ENCODE data around the gene PRLH. TPM values are rescaled to one million over a fixed set of nuclear protein-coding genes. Genes with fewer than 3 reads are reported as not detected.

Gene PRLH
- total RNA-seq, 1 donor from 2014 or later: not detected

DNA sequence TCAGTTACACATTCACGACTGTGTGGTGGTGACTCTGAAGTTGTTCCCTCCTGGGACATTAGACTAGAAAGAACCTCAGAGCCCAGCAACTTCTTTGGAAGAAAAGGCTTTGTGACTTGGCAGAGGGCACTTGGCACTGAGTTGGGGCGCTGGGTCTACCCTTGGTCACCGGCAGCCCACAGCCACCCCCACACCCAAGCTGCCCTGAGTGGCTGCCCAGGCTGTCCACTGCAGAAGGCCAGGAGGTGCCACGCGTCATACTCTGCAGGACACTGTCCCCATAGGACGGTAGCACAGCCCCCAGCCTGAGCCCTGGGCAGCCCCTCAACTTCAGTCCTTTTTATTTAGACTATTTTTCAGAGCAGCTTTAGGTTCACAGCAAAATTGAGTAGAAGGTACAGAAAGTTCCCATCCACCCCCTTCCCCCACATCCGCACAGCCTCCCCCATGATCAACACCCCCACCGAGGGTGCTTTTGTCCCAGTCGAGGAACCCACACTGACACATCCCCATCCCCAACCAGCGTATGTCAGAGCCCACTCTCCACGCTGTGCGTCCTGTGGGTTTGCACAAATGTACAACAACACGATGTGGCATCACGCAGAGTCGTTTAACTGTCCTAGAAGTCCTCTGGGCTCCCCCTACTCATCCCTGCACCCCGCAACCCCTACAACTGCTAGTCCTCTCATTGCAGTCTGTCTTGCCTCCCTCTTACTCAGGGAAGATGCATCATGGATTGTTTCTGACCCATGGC is 1.1 kb downstream of the PRLH start:
- Mint-ChIP-seq H3K36me3 (ENCODE audit: unreplicated experiment) (no peaks in the 10 kb centered on the region), H3K4me3 (ENCODE audit: unreplicated experiment) (no peak overlapping the region), H3K27me3 (ENCODE audit: unreplicated experiment) (peaks cover 8% of the 10 kb centered on the region), H3K27ac (ENCODE audit: unreplicated experiment) (no peak overlapping the region), H3K9me3 (ENCODE audit: unreplicated experiment) (no peaks in the 10 kb centered on the region), H3K4me1 (ENCODE audit: unreplicated experiment) (peaks cover 10% of the 10 kb centered on the region)
- TF ChIP-seq, protein P1, sequence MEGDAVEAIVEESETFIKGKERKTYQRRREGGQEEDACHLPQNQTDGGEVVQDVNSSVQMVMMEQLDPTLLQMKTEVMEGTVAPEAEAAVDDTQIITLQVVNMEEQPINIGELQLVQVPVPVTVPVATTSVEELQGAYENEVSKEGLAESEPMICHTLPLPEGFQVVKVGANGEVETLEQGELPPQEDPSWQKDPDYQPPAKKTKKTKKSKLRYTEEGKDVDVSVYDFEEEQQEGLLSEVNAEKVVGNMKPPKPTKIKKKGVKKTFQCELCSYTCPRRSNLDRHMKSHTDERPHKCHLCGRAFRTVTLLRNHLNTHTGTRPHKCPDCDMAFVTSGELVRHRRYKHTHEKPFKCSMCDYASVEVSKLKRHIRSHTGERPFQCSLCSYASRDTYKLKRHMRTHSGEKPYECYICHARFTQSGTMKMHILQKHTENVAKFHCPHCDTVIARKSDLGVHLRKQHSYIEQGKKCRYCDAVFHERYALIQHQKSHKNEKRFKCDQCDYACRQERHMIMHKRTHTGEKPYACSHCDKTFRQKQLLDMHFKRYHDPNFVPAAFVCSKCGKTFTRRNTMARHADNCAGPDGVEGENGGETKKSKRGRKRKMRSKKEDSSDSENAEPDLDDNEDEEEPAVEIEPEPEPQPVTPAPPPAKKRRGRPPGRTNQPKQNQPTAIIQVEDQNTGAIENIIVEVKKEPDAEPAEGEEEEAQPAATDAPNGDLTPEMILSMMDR (IDR thresholded peaks at IDR 0.05): no peak
- DNase-seq (ENCODE audit: extremely low spot score, unreplicated experiment): no peak

DNA sequence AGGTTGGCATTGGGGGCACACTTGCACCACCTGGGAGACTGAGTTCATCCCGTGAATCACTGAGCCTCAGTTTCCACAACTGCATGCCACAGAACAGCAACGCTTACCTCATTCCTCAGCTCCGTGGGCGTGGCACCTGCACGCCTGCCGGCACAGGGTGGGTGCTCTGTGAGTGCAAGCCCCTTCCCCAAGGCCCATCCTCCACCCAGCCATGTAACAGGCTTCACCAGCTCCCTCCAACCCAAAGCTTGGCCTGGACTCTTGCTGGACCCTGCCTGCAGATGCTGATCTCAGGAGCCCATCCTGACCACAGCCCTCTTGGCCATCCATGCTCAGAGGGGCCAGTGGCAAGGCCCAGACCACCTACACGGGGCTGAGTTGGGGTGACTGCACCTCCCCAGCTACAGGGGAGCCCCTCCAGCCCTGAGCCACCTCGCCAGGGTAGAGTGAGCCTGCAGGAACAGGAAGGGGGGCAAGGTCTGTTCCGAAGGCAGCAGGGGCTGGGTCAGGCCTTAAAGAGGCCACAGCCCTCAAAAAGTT is 1.8 kb downstream of the PRLH start:
- TF ChIP-seq, protein P1 (IDR thresholded peaks at IDR 0.05): no peak
- H3K27me3 Mint-ChIP-seq (ENCODE audit: unreplicated experiment): peaks cover 5% of the 10 kb centered on the region
- H3K4me3 Mint-ChIP-seq (ENCODE audit: unreplicated experiment): no peak overlapping the region
- no peaks in the 10 kb centered on the region for H3K9me3 Mint-ChIP-seq (ENCODE audit: unreplicated experiment)
- H3K4me1 Mint-ChIP-seq (ENCODE audit: unreplicated experiment): peaks cover 14% of the 10 kb centered on the region
- no peak for DNase-seq (ENCODE audit: extremely low spot score, unreplicated experiment)
- H3K36me3 Mint-ChIP-seq (ENCODE audit: unreplicated experiment): no peaks in the 10 kb centered on the region
- H3K27ac Mint-ChIP-seq (ENCODE audit: unreplicated experiment): no peak overlapping the region

DNA sequence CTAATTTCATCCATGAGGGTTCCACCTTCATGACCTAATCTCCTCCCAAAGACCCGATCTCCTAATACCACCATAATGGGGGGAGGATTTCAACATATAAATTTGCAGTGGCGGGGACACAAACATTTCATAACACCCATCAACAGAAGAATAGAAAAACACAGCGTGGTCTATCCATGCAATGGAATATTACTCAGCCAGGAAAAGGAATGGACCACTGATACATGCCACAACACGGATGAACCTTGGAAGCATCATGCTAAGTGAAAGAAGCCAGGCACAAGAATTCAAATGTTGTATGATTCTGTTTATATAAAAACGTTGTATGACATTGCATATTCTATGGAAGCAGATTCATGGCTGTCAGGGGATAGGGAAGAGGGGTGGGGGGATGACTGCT is 2.7 kb downstream of the PRLH start:
- Mint-ChIP-seq H3K27me3 (ENCODE audit: unreplicated experiment) (no peaks in the 10 kb centered on the region), H3K4me3 (ENCODE audit: unreplicated experiment) (no peak overlapping the region), H3K36me3 (ENCODE audit: unreplicated experiment) (no peaks in the 10 kb centered on the region), H3K27ac (ENCODE audit: unreplicated experiment) (no peak overlapping the region), H3K4me1 (ENCODE audit: unreplicated experiment) (peaks cover 16% of the 10 kb centered on the region), H3K9me3 (ENCODE audit: unreplicated experiment) (no peaks in the 10 kb centered on the region)
- TF ChIP-seq, protein P1 (IDR thresholded peaks at IDR 0.05): no peak
- DNase-seq (ENCODE audit: extremely low spot score, unreplicated experiment): no peak

DNA sequence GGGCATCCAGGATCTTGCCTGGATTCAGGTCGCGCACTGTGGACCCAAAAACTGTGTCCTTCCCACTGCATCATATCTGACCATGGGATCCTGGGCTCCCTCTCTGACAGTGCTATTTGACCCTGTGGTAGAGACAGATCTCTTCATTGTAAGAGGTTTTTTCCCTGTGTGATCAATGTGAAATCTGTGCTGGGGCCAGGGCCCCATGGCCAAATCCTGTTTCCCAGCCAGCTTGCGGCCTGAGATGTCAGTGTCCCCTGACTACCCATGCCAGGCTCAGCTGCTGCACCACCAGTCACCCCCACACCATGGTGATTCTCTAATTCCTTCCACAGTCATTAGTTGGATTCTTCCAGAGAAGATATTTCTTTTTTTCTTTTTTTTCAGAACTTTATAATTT is 3.5 kb downstream of the PRLH start:
- Mint-ChIP-seq H3K9me3 (ENCODE audit: unreplicated experiment) (no peaks in the 10 kb centered on the region), H3K4me1 (ENCODE audit: unreplicated experiment) (peaks cover 16% of the 10 kb centered on the region), H3K27ac (ENCODE audit: unreplicated experiment) (no peak overlapping the region), H3K4me3 (ENCODE audit: unreplicated experiment) (no peak overlapping the region), H3K27me3 (ENCODE audit: unreplicated experiment) (no peaks in the 10 kb centered on the region), H3K36me3 (ENCODE audit: unreplicated experiment) (no peaks in the 10 kb centered on the region)
- TF ChIP-seq, protein P1 (IDR thresholded peaks at IDR 0.05): no peak
- DNase-seq (ENCODE audit: extremely low spot score, unreplicated experiment): no peak

DNA sequence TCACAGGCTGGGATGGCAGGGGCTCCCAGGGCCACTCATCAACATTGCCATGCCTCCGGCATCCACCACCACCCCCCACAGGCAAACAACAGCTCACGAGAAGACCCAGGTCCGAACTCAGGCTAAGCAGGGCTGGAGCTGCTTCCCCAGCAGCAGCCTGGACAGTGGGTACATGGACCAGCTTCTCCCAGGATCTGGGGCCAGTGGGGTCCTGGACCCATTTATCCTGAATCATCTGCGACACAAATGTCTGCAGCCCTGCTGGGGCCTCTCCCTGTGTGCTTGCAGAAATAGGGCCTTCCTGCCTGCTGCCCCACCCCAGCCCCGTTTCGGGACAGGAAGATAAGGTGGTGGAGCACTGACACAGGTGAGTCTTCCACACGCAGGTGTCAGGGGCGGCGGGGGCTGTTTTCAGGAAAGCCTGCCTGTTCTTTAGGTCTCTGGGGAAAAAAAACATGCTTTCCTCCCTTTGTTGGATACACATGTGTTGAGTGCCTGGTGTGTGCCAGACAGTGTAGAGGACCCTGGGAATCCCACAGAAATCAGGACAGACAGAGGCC is 4.5 kb downstream of the PRLH start:
- Mint-ChIP-seq H3K27me3 (ENCODE audit: unreplicated experiment) (no peaks in the 10 kb centered on the region), H3K4me1 (ENCODE audit: unreplicated experiment) (peaks cover 16% of the 10 kb centered on the region), H3K4me3 (ENCODE audit: unreplicated experiment) (no peak overlapping the region), H3K36me3 (ENCODE audit: unreplicated experiment) (no peaks in the 10 kb centered on the region), H3K27ac (ENCODE audit: unreplicated experiment) (no peak overlapping the region), H3K9me3 (ENCODE audit: unreplicated experiment) (no peaks in the 10 kb centered on the region)
- DNase-seq (ENCODE audit: extremely low spot score, unreplicated experiment): no peak
- TF ChIP-seq, protein P1 (IDR thresholded peaks at IDR 0.05): no peak

Measured in osteocyte (in vitro differentiated cells).